ENCODE measurements around the gene MOB4.
"Not testable (repeated sequence)": the region's sequence is repeated elsewhere in the genome, so short reads cannot be mapped to it uniquely, and the experiment has no call there.

GRCh38 chr2:197484248-197484647, 31.6 kb upstream of the MOB4 start:
- TF ChIP-seq CTCF (IDR thresholded peaks at IDR 0.05); ZFX (IDR thresholded peaks at IDR 0.05; ENCODE audit: borderline replicate concordance): not testable (repeated sequence)
